HepG2 (cell line): ENCODE measurements around the gene AARSD1. TPM values are rescaled to one million over a fixed set of nuclear protein-coding genes. Genes with fewer than 3 reads are reported as not detected.

Experiments used
- ERF ChIP-seq: IDR thresholded peaks from 2 replicates; pipeline ENCODE4 v1.6.1; 2018; ENCODE audit warnings: missing biosample characterization, missing genetic modification reagents
- FLYWCH1 ChIP-seq: sonication (generic); formaldehyde crosslinking; IDR thresholded peaks from 2 replicates; pipeline ENCODE4 v1.8.1; 2023; ENCODE audit warnings: mild to moderate bottlenecking, missing genetic modification reagents
- GLMP ChIP-seq: sonication (generic); formaldehyde crosslinking; IDR thresholded peaks from 2 replicates; pipeline ENCODE4 v1.9.0; 2021; ENCODE audit warnings: missing genetic modification reagents, mild to moderate bottlenecking, borderline replicate concordance
- HMG20A ChIP-seq: IDR thresholded peaks from 2 replicates; pipeline ENCODE4 v1.6.1; 2016; ENCODE audit warnings: borderline replicate concordance
- HNRNPLL ChIP-seq: fragments of 200-400 bp; formaldehyde crosslinking; IDR thresholded peaks from 2 replicates; pipeline ENCODE4 v1.6.1; 2017; ENCODE audit warnings: mild to moderate bottlenecking, low read depth, low read length; ENCODE audit not compliant: poor library complexity, severe bottlenecking
- IKZF1 ChIP-seq: fragments of 450-650 bp; IDR thresholded peaks from 2 replicates; pipeline ENCODE4 v1.7.1; 2016
- KDM1A ChIP-seq: IDR thresholded peaks from 2 replicates; pipeline ENCODE4 v1.6.1; 2016; ENCODE audit warnings: missing compliant biosample characterization
- MZF1 ChIP-seq: sonication (generic); formaldehyde crosslinking; IDR thresholded peaks from 2 replicates; pipeline ENCODE4 v1.8.1; 2023; ENCODE audit warnings: mild to moderate bottlenecking, missing genetic modification reagents, borderline replicate concordance
- NR2F6 ChIP-seq, 2 experiments: IDR thresholded peaks; 2 replicates each; pipeline ENCODE4 v1.6.1; 2016; ENCODE audit warnings: antibody characterized with exemption in 1 of 2, mild to moderate bottlenecking in 1 of 2
- RFX1 ChIP-seq: fragments of 450-650 bp; IDR thresholded peaks from 2 replicates; pipeline ENCODE4 v1.6.1; 2017
- SATB2 ChIP-seq: sonication (generic); formaldehyde crosslinking; IDR thresholded peaks from 2 replicates; pipeline ENCODE4 v1.5.0; 2020; ENCODE audit warnings: missing genetic modification reagents
- SMARCC2 ChIP-seq: fragments of 450-650 bp; IDR thresholded peaks from 2 replicates; pipeline ENCODE4 v1.6.1; 2017; ENCODE audit warnings: antibody characterized with exemption, mild to moderate bottlenecking
- SNAPC5 ChIP-seq: sonication (generic); formaldehyde crosslinking; IDR thresholded peaks from 2 replicates; pipeline ENCODE4 v1.8.1; 2023; ENCODE audit warnings: mild to moderate bottlenecking, missing genetic modification reagents, borderline replicate concordance
- SP1 ChIP-seq, 2 experiments: fragments of 450-650 bp in 1 of 2; sonication (generic) in 1 of 2; formaldehyde crosslinking in 1 of 2; IDR thresholded peaks; 2 replicates each; pipeline versions ENCODE4 v1.4.0 to v1.6.1; 2016 to 2020; ENCODE audit warnings: missing genetic modification reagents in 1 of 2
- TEAD2 ChIP-seq: sonication (generic); formaldehyde crosslinking; IDR thresholded peaks from 2 replicates; pipeline ENCODE4 v1.9.0; 2021; ENCODE audit warnings: missing genetic modification reagents
- TOPORS ChIP-seq: sonication (generic); formaldehyde crosslinking; IDR thresholded peaks from 2 replicates; pipeline ENCODE4 v1.8.0; 2023; ENCODE audit warnings: mild to moderate bottlenecking, missing genetic modification reagents
- ZBTB20 ChIP-seq: sonication (generic); formaldehyde crosslinking; IDR thresholded peaks from 2 replicates; pipeline ENCODE4 v1.8.1; 2023; ENCODE audit warnings: missing genetic modification reagents, low read depth, mild to moderate bottlenecking, borderline replicate concordance
- ZMYM4 ChIP-seq: sonication (generic); formaldehyde crosslinking; IDR thresholded peaks from 2 replicates; pipeline ENCODE4 v1.8.1; 2023; ENCODE audit warnings: mild to moderate bottlenecking, missing genetic modification reagents
- ZNF407 ChIP-seq: sonication (generic); formaldehyde crosslinking; IDR thresholded peaks from one replicate; pipeline ENCODE4 v1.5.1; 2020; ENCODE audit warnings: mild to moderate bottlenecking, missing genetic modification reagents; ENCODE audit errors: not compliant biosample characterization
- ZNF451 ChIP-seq: sonication (generic); formaldehyde crosslinking; IDR thresholded peaks from 2 replicates; pipeline ENCODE4 v1.5.0; 2020; ENCODE audit warnings: mild to moderate bottlenecking, missing genetic modification reagents
- ZNF670 ChIP-seq: sonication (generic); formaldehyde crosslinking; IDR thresholded peaks from 2 replicates; pipeline ENCODE4 v1.8.0; 2022; ENCODE audit warnings: mild to moderate bottlenecking, missing genetic modification reagents, borderline replicate concordance
- polyA plus RNA-seq, 8 experiments: library from polyadenylated mRNA; depleted of rRNA in 3 of 8; stranded (reverse) in 7 of 8; unstranded in 1 of 8; fragments of >200 nt; fragmentation: Illumina TruSeq in 4 of 8; extraction: Trizol in 4 of 8; gene quantifications; 2 replicates each; pipeline versions ENCODE4 v1.2.1 to v1.2.3, GENCODE V29; 2011 to 2016; ENCODE audit warnings: low read depth in 4 of 8, missing spikeins in 1 of 8, mixed read lengths in 1 of 8; ENCODE audit not compliant: insufficient read depth in 1 of 8
- total RNA-seq, 5 experiments: library from RNA; depleted of rRNA; stranded (reverse); fragments of >200 nt; fragmentation: Illumina TruSeq; extraction: Trizol; gene quantifications; 2 replicates each; pipeline ENCODE4 v1.2.3, GENCODE V29; 2016; ENCODE audit warnings: low read depth in 1 of 5

AARSD1 gene
- total and polyA plus RNA-seq, 2 of the 13 experiments (the other 11 are each of a cell fraction or from before 2014, with no cell fraction given) = 24.7 to 29.3 TPM

- TF ChIP-seq ZNF407 (CRISPR knock-in tag) = no peak
- TF ChIP-seq ZNF451 (CRISPR knock-in tag) = no peak
- TF ChIP-seq TEAD2 (CRISPR knock-in tag) = no peak
- no peak for TF ChIP-seq ZBTB20
- TF ChIP-seq SMARCC2 = no peak
- no peak for TF ChIP-seq FLYWCH1 (CRISPR knock-in tag)
- TF ChIP-seq ZNF670 (CRISPR knock-in tag) = no peak
- no peak for TF ChIP-seq RFX1
- no peak for TF ChIP-seq SATB2 (CRISPR knock-in tag)
- TF ChIP-seq NR2F6 (IDR thresholded peaks at IDR 0.05) = no peak
- no peak for TF ChIP-seq NR2F6 (CRISPR knock-in tag; IDR thresholded peaks at IDR 0.05)
- TF ChIP-seq ERF (CRISPR knock-in tag) = no peak
- no peak for TF ChIP-seq ZMYM4 (CRISPR knock-in tag)
- no peak for TF ChIP-seq GLMP (CRISPR knock-in tag)
- no peak for TF ChIP-seq MZF1 (CRISPR knock-in tag)
- TF ChIP-seq IKZF1 = no peak
- TF ChIP-seq SP1 (IDR thresholded peaks at IDR 0.05) = no peak
- no peak; the same call in 1 of the 2 replicates for TF ChIP-seq SP1 (CRISPR knock-in tag; IDR thresholded peaks at IDR 0.05)
- no peak for TF ChIP-seq HMG20A (CRISPR knock-in tag)
- TF ChIP-seq SNAPC5 (CRISPR knock-in tag) = no peak
- no peak for TF ChIP-seq KDM1A (CRISPR knock-in tag)
- TF ChIP-seq HNRNPLL = no peak
- TF ChIP-seq TOPORS = no peak
Observed at GRCh38 chr17:42964161-42964932, at the start of gene AARSD1 (continued).
